ENCODE results near the gene FTCD. TPM values are rescaled to one million over a fixed set of nuclear protein-coding genes. Genes with fewer than 3 reads are reported as not detected.

The FTCD gene
- total RNA-seq, 1 donor from 2014 or later, result 2.3 TPM

- Mint-ChIP-seq H3K36me3 (ENCODE audit: unreplicated experiment) (peaks cover 42% of the 10 kb centered on the region), H3K4me3 (ENCODE audit: unreplicated experiment) (no peak overlapping the region), H3K27ac (ENCODE audit: unreplicated experiment) (no peak overlapping the region), H3K4me1 (ENCODE audit: unreplicated experiment) (peaks cover 24% of the 10 kb centered on the region), H3K9me3 (ENCODE audit: unreplicated experiment) (no peaks in the 10 kb centered on the region), H3K27me3 (ENCODE audit: unreplicated experiment) (no peaks in the 10 kb centered on the region)
- DNase-seq (ENCODE audit: extremely low spot score, unreplicated experiment), result peak; percentile 60
- TF ChIP-seq CTCF (IDR thresholded peaks at IDR 0.05), result no peak
These were observed 38.5 kb upstream of the FTCD start for GRCh38 chr21:46193829-46194373.

GRCh38 chr21:46191686-46192575 lies 36.6 kb upstream of the FTCD start:
- H3K4me1 Mint-ChIP-seq (ENCODE audit: unreplicated experiment), result peaks cover 35% of the 10 kb centered on the region
- peak; percentile 73 for DNase-seq (ENCODE audit: extremely low spot score, unreplicated experiment)
- H3K9me3 Mint-ChIP-seq (ENCODE audit: unreplicated experiment), result no peaks in the 10 kb centered on the region
- no peak overlapping the region for H3K27ac Mint-ChIP-seq (ENCODE audit: unreplicated experiment)
- H3K27me3 Mint-ChIP-seq (ENCODE audit: unreplicated experiment), result no peaks in the 10 kb centered on the region
- no peak overlapping the region for H3K4me3 Mint-ChIP-seq (ENCODE audit: unreplicated experiment)
- TF ChIP-seq CTCF (IDR thresholded peaks at IDR 0.05), result no peak
- peaks cover 36% of the 10 kb centered on the region for H3K36me3 Mint-ChIP-seq (ENCODE audit: unreplicated experiment)

- peaks cover 31% of the 10 kb centered on the region for H3K36me3 Mint-ChIP-seq (ENCODE audit: unreplicated experiment)
- no peak for TF ChIP-seq CTCF (IDR thresholded peaks at IDR 0.05)
- no peaks in the 10 kb centered on the region for H3K9me3 Mint-ChIP-seq (ENCODE audit: unreplicated experiment)
- H3K27ac Mint-ChIP-seq (ENCODE audit: unreplicated experiment), result no peak overlapping the region
- H3K4me3 Mint-ChIP-seq (ENCODE audit: unreplicated experiment), result no peak overlapping the region
- H3K27me3 Mint-ChIP-seq (ENCODE audit: unreplicated experiment), result no peaks in the 10 kb centered on the region
- peak; percentile 65 for DNase-seq (ENCODE audit: extremely low spot score, unreplicated experiment)
- H3K4me1 Mint-ChIP-seq (ENCODE audit: unreplicated experiment), result peaks cover 35% of the 10 kb centered on the region
These were observed 35.9 kb upstream of the FTCD start for GRCh38 chr21:46191257-46191685.

GRCh38 chr21:46190491-46191131 lies 35.2 kb upstream of the FTCD start:
- Mint-ChIP-seq H3K9me3 (ENCODE audit: unreplicated experiment) (no peaks in the 10 kb centered on the region), H3K4me3 (ENCODE audit: unreplicated experiment) (no peak overlapping the region), H3K27ac (ENCODE audit: unreplicated experiment) (no peak overlapping the region), H3K36me3 (ENCODE audit: unreplicated experiment) (peaks cover 28% of the 10 kb centered on the region), H3K4me1 (ENCODE audit: unreplicated experiment) (peaks cover 37% of the 10 kb centered on the region), H3K27me3 (ENCODE audit: unreplicated experiment) (no peaks in the 10 kb centered on the region)
- DNase-seq (ENCODE audit: extremely low spot score, unreplicated experiment), result peak; percentile 78
- no peak for TF ChIP-seq CTCF (IDR thresholded peaks at IDR 0.05)

Data from osteocyte (in vitro differentiated cells).